WTC11 (cell line): ENCODE data around the gene MICAL2. TPM values are rescaled to one million over a fixed set of nuclear protein-coding genes. Genes with fewer than 3 reads are reported as not detected.

Source experiments
- ATAC-seq: fragments of 200-7000 bp; cut with Tn5 transposase; 2 replicates; pipeline ENCODE4 v1.10.0; 2021; ENCODE audit warnings: mild to moderate bottlenecking, moderate library complexity
- CTCF ChIA-PET: fragments of 300-600 bp; sonication (Branson Sonifier 250); formaldehyde crosslinking; loops from one replicate; lab custom pipeline; 2021; ENCODE audit warnings: antibody characterized with exemption; lab: Charles Lee
- POLR2A ChIA-PET: fragments of 350-600 bp; sonication (Branson Sonifier 250); formaldehyde crosslinking; loops from one replicate; lab custom pipeline; 2021; ENCODE audit warnings: antibody characterized with exemption; lab: Charles Lee
- DNase-seq: peaks from one replicate; pipeline ENCODE4 v3.0.0; 2021; ENCODE audit warnings: low spot score
- H3K27ac Mint-ChIP-seq: 2 replicates; pipeline ENCODE4 v1.8.0; 2021; ENCODE audit warnings: mixed read lengths
- H3K27me3 Mint-ChIP-seq: 2 replicates; pipeline ENCODE4 v1.8.0; 2021; ENCODE audit warnings: low read depth, mild to moderate bottlenecking, moderate library complexity, mixed read lengths
- H3K36me3 Mint-ChIP-seq: 2 replicates; pipeline ENCODE4 v1.8.0; 2021; ENCODE audit warnings: mixed read lengths
- H3K4me1 Mint-ChIP-seq: 2 replicates; pipeline ENCODE4 v1.8.0; 2022; ENCODE audit warnings: mixed read lengths
- H3K4me3 Mint-ChIP-seq: 2 replicates; pipeline ENCODE4 v1.8.0; 2021; ENCODE audit warnings: mild to moderate bottlenecking, moderate library complexity, mixed read lengths
- H3K9me3 Mint-ChIP-seq: 2 replicates; pipeline ENCODE4 v1.8.0; 2021; ENCODE audit warnings: mixed read lengths
- ATF1 ChIP-seq: sonication (generic); formaldehyde crosslinking; IDR thresholded peaks from 2 replicates; pipeline ENCODE4 v1.8.1; 2023; ENCODE audit warnings: mild to moderate bottlenecking, moderate library complexity, missing genetic modification reagents
- CBFB ChIP-seq: sonication (generic); formaldehyde crosslinking; IDR thresholded peaks from 2 replicates; pipeline ENCODE4 v1.8.1; 2022; ENCODE audit warnings: mild to moderate bottlenecking, low read depth, missing genetic modification reagents
- ETV6 ChIP-seq: sonication (generic); formaldehyde crosslinking; IDR thresholded peaks from 2 replicates; pipeline ENCODE4 v1.8.1; 2022; ENCODE audit warnings: mild to moderate bottlenecking, missing genetic modification reagents
- GABPB1 ChIP-seq: sonication (generic); formaldehyde crosslinking; IDR thresholded peaks from 2 replicates; pipeline ENCODE4 v1.8.1; 2023; ENCODE audit warnings: mild to moderate bottlenecking, missing genetic modification reagents
- HMGA2 ChIP-seq: fragments of 250-450 bp; sonication (Bioruptor Pico); IDR thresholded peaks from 2 replicates; pipeline ENCODE4 v1.4.0; 2021; ENCODE audit warnings: mild to moderate bottlenecking, moderate library complexity
- IRF2 ChIP-seq: sonication (generic); formaldehyde crosslinking; IDR thresholded peaks from 2 replicates; pipeline ENCODE4 v1.8.0; 2022; ENCODE audit warnings: low read depth, missing genetic modification reagents, borderline replicate concordance
- JUN ChIP-seq: sonication (generic); formaldehyde crosslinking; IDR thresholded peaks from 2 replicates; pipeline ENCODE4 v1.8.0; 2023; ENCODE audit warnings: mild to moderate bottlenecking, missing genetic modification reagents
- NR2C2 ChIP-seq: sonication (generic); formaldehyde crosslinking; IDR thresholded peaks from 2 replicates; pipeline ENCODE4 v1.8.0; 2022; ENCODE audit warnings: mild to moderate bottlenecking, missing genetic modification reagents
- RELA ChIP-seq: sonication (generic); formaldehyde crosslinking; IDR thresholded peaks from 2 replicates; pipeline ENCODE4 v1.8.1; 2022; ENCODE audit warnings: missing genetic modification reagents, mild to moderate bottlenecking, borderline replicate concordance
- RORB ChIP-seq: fragments of 250-450 bp; sonication (Bioruptor Pico); IDR thresholded peaks from 2 replicates; pipeline ENCODE4 v1.9.0; 2021; ENCODE audit warnings: mild to moderate bottlenecking
- SMAD3 ChIP-seq: sonication (generic); formaldehyde crosslinking; IDR thresholded peaks from 2 replicates; pipeline ENCODE4 v1.8.0; 2022; ENCODE audit warnings: missing genetic modification reagents, mild to moderate bottlenecking, borderline replicate concordance
- TEAD1 ChIP-seq: sonication (generic); formaldehyde crosslinking; IDR thresholded peaks from 2 replicates; pipeline ENCODE4 v1.8.0; 2022; ENCODE audit warnings: mild to moderate bottlenecking, missing genetic modification reagents
- TP53 ChIP-seq: sonication (generic); formaldehyde crosslinking; IDR thresholded peaks from 2 replicates; pipeline ENCODE4 v1.8.1; 2023; ENCODE audit warnings: mild to moderate bottlenecking, missing genetic modification reagents
- ZNF396 ChIP-seq: fragments of 250-450 bp; sonication (Bioruptor Pico); IDR thresholded peaks from 2 replicates; pipeline ENCODE4 v1.8.0; 2021; ENCODE audit warnings: mild to moderate bottlenecking, moderate library complexity, borderline replicate concordance
- total RNA-seq: library from RNA; stranded (reverse); gene quantifications from 3 replicates; pipeline ENCODE4 v1.2.3, GENCODE V29; 2021
- TF ChIP-seq, protein P1 (sequence below): sonication (generic); formaldehyde crosslinking; IDR thresholded peaks from 2 replicates; pipeline ENCODE4 v1.8.0; 2022; ENCODE audit warnings: missing genetic modification reagents
- TF ChIP-seq, protein P2 (sequence below): sonication (generic); formaldehyde crosslinking; conservative IDR thresholded peaks from 2 replicates; pipeline ENCODE4 v1.8.1; 2023; ENCODE audit warnings: mild to moderate bottlenecking, low read depth, missing genetic modification reagents, moderate library complexity
- TF ChIP-seq, protein P3 (sequence below): fragments of 250-450 bp; sonication (Bioruptor Pico); IDR thresholded peaks from 2 replicates; pipeline ENCODE4 v1.9.0; 2021; ENCODE audit warnings: moderate library complexity, mild to moderate bottlenecking, inconsistent platforms, borderline replicate concordance
- TF ChIP-seq, protein P4 (sequence below): sonication (generic); formaldehyde crosslinking; IDR thresholded peaks from 2 replicates; pipeline ENCODE4 v1.8.0; 2022; ENCODE audit warnings: mild to moderate bottlenecking, missing genetic modification reagents
- TF ChIP-seq, protein P5 (sequence below): sonication (generic); formaldehyde crosslinking; conservative IDR thresholded peaks from 2 replicates; pipeline ENCODE4 v1.8.1; 2022; ENCODE audit warnings: mild to moderate bottlenecking, missing genetic modification reagents
- TF ChIP-seq, protein P6 (sequence below): sonication (generic); formaldehyde crosslinking; IDR thresholded peaks from 2 replicates; pipeline ENCODE4 v1.8.1; 2022; ENCODE audit warnings: mild to moderate bottlenecking, moderate library complexity, missing genetic modification reagents
- TF ChIP-seq, protein P7 (sequence below): sonication (generic); formaldehyde crosslinking; IDR thresholded peaks from 2 replicates; pipeline ENCODE4 v1.8.0; 2022; ENCODE audit warnings: mild to moderate bottlenecking, missing genetic modification reagents

MICAL2 gene
- total RNA-seq, 1 experiment from 2014 or later = 3.1 TPM

DNA sequence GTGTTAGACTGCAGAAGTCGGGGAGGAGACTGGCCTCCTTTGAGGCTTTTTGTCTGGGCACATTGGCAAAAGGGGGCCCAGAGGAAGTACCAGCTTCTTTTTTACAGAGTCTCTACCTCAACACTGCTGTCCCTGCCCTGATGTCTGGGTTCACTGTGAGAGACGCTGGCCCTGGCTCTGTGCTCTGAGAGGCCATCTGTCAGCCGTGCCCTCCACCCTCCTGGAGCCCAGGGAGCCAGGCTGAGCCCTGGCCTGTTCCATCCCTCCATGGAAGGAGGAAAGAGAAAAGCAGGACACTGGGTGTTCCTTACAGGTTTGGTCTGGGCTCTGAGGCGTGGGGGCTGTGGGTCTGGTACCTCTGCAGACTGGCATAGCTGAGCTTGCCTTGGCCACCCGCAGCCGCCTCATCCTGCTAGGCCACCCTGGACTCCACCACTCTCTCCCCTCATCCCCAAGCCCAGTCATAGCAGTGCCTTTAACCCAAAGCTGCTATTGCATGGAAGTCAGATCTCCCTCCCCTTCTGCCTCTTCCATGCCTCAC, 161.5 kb downstream of the MICAL2 start (continued):
- TF ChIP-seq, protein P1, sequence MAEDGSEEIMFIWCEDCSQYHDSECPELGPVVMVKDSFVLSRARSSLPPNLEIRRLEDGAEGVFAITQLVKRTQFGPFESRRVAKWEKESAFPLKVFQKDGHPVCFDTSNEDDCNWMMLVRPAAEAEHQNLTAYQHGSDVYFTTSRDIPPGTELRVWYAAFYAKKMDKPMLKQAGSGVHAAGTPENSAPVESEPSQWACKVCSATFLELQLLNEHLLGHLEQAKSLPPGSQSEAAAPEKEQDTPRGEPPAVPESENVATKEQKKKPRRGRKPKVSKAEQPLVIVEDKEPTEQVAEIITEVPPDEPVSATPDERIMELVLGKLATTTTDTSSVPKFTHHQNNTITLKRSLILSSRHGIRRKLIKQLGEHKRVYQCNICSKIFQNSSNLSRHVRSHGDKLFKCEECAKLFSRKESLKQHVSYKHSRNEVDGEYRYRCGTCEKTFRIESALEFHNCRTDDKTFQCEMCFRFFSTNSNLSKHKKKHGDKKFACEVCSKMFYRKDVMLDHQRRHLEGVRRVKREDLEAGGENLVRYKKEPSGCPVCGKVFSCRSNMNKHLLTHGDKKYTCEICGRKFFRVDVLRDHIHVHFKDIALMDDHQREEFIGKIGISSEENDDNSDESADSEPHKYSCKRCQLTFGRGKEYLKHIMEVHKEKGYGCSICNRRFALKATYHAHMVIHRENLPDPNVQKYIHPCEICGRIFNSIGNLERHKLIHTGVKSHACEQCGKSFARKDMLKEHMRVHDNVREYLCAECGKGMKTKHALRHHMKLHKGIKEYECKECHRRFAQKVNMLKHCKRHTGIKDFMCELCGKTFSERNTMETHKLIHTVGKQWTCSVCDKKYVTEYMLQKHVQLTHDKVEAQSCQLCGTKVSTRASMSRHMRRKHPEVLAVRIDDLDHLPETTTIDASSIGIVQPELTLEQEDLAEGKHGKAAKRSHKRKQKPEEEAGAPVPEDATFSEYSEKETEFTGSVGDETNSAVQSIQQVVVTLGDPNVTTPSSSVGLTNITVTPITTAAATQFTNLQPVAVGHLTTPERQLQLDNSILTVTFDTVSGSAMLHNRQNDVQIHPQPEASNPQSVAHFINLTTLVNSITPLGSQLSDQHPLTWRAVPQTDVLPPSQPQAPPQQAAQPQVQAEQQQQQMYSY = no peak
- TF ChIP-seq ETV6 (CRISPR knock-in tag) = no peak
- TF ChIP-seq SMAD3 (CRISPR knock-in tag) = no peak
- TF ChIP-seq, all 79 proteins: peak for 0

DNA sequence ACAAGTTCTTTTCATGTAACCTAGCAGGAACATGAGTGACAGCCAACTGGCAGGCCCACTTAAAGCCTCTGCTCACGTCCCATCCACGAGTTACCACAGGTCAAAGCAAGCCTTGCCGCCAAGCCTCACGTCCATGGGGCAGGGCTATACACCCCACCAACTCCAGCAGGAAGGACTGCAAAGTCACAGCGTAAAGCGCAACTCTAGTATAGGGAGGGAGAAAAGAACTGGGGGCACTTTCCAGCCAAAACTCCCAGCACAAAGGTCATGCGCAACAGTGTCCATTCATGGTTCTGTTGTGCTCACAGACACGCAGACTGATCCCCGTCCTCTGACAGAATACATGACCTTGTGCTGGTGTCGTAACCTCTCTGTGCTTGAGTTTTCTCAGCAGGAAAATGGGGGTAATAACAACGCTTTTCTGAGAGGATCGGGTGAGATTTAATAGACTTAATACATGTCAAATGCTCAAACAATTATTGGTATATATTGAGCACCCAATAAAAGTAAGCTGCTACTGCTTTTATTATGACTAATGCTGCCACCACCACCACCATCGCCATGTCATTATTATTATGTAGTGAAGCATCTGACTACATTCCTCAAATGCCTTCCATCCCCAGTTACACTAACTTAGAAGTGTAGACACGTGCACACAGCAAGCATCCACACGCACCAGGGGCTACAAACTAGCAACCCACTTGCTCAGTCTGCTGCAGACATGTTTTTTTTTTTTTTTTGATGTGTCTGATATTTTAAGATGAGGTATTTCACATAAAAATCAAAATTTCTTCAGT, 162.6 kb downstream of the MICAL2 start:
- Mint-ChIP-seq H3K27me3 (no peaks in the 10 kb centered on the region), H3K4me1 (no peaks in the 10 kb centered on the region), H3K4me3 (no peak overlapping the region), H3K36me3 (no peaks in the 10 kb centered on the region), H3K9me3 (no peaks in the 10 kb centered on the region)
- POLR2A ChIA-PET = no interaction called here
- CTCF ChIA-PET = interaction anchor here (1.2 kb wide), 1 partner anchor 56 kb away, joined by 3 read pairs; no protein-coding TSS in a partner anchor
- ATAC-seq = no peak
- no peak for DNase-seq
- TF ChIP-seq HMGA2 = no peak
- TF ChIP-seq TEAD1 (CRISPR knock-in tag) = no peak
- no peak for TF ChIP-seq SMAD3 (CRISPR knock-in tag)
- no peak for TF ChIP-seq ETV6 (CRISPR knock-in tag)
- TF ChIP-seq GABPB1 (CRISPR knock-in tag) = no peak
- TF ChIP-seq TP53 (CRISPR knock-in tag) = no peak
- no peak for TF ChIP-seq RORB (CRISPR knock-in tag)
- TF ChIP-seq RELA = no peak
- TF ChIP-seq, protein P2, sequence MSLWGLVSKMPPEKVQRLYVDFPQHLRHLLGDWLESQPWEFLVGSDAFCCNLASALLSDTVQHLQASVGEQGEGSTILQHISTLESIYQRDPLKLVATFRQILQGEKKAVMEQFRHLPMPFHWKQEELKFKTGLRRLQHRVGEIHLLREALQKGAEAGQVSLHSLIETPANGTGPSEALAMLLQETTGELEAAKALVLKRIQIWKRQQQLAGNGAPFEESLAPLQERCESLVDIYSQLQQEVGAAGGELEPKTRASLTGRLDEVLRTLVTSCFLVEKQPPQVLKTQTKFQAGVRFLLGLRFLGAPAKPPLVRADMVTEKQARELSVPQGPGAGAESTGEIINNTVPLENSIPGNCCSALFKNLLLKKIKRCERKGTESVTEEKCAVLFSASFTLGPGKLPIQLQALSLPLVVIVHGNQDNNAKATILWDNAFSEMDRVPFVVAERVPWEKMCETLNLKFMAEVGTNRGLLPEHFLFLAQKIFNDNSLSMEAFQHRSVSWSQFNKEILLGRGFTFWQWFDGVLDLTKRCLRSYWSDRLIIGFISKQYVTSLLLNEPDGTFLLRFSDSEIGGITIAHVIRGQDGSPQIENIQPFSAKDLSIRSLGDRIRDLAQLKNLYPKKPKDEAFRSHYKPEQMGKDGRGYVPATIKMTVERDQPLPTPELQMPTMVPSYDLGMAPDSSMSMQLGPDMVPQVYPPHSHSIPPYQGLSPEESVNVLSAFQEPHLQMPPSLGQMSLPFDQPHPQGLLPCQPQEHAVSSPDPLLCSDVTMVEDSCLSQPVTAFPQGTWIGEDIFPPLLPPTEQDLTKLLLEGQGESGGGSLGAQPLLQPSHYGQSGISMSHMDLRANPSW (CRISPR knock-in tag) = no peak
- TF ChIP-seq, all 79 proteins: peak for 0
- H3K27ac Mint-ChIP-seq = no peak overlapping the region

DNA sequence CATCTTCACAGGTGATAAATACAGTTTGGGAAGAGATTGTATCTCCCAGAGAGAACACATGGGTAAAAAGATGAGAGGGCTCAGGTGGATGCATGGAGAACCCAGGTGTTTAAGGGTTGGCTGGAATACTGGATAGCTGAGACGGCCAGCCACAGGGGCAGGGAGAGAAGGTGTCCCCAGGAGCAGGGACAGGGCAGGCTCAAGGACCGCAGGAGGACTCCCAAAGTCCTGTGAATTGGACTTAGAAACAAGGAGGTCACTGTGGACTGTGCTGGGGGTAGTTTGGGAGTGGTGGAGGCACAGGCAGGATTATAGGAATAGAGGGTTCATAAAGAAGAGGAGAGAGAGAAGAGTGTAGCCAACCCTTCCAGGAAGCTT, 163.2 kb downstream of the MICAL2 start:
- Mint-ChIP-seq H3K9me3 (no peaks in the 10 kb centered on the region), H3K27ac (no peak overlapping the region), H3K36me3 (no peaks in the 10 kb centered on the region), H3K27me3 (no peaks in the 10 kb centered on the region), H3K4me3 (no peak overlapping the region), H3K4me1 (no peaks in the 10 kb centered on the region)
- ATAC-seq = no peak
- CTCF ChIA-PET = interaction anchor here (1.2 kb wide), 1 partner anchor 55 kb away, joined by 3 read pairs; no protein-coding TSS in a partner anchor
- DNase-seq = no peak
- POLR2A ChIA-PET = no interaction called here
- TF ChIP-seq CBFB (CRISPR knock-in tag) = no peak
- TF ChIP-seq, protein P3, sequence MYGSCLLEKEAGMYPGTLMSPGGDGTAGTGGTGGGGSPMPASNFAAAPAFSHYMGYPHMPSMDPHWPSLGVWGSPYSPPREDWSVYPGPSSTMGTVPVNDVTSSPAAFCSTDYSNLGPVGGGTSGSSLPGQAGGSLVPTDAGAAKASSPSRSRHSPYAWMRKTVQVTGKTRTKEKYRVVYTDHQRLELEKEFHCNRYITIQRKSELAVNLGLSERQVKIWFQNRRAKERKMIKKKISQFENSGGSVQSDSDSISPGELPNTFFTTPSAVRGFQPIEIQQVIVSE (CRISPR knock-in tag) = no peak
- no peak for TF ChIP-seq NR2C2 (CRISPR knock-in tag)
- TF ChIP-seq RORB (CRISPR knock-in tag) = no peak
- TF ChIP-seq IRF2 = no peak
- TF ChIP-seq, protein P4, sequence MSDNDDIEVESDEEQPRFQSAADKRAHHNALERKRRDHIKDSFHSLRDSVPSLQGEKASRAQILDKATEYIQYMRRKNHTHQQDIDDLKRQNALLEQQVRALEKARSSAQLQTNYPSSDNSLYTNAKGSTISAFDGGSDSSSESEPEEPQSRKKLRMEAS (CRISPR knock-in tag) = no peak
- no peak for TF ChIP-seq ATF1 (CRISPR knock-in tag)
- TF ChIP-seq, protein P5, sequence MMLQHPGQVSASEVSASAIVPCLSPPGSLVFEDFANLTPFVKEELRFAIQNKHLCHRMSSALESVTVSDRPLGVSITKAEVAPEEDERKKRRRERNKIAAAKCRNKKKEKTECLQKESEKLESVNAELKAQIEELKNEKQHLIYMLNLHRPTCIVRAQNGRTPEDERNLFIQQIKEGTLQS (CRISPR knock-in tag) = no peak
- TF ChIP-seq, protein P6, sequence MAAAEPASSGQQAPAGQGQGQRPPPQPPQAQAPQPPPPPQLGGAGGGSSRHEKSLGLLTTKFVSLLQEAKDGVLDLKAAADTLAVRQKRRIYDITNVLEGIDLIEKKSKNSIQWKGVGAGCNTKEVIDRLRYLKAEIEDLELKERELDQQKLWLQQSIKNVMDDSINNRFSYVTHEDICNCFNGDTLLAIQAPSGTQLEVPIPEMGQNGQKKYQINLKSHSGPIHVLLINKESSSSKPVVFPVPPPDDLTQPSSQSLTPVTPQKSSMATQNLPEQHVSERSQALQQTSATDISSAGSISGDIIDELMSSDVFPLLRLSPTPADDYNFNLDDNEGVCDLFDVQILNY (CRISPR knock-in tag) = no peak
- no peak for TF ChIP-seq JUN (CRISPR knock-in tag)
- TF ChIP-seq ZNF396 = no peak
- TF ChIP-seq, protein P7, sequence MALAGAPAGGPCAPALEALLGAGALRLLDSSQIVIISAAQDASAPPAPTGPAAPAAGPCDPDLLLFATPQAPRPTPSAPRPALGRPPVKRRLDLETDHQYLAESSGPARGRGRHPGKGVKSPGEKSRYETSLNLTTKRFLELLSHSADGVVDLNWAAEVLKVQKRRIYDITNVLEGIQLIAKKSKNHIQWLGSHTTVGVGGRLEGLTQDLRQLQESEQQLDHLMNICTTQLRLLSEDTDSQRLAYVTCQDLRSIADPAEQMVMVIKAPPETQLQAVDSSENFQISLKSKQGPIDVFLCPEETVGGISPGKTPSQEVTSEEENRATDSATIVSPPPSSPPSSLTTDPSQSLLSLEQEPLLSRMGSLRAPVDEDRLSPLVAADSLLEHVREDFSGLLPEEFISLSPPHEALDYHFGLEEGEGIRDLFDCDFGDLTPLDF (CRISPR knock-in tag) = no peak
